GM15510 (cell line): ENCODE results near the gene APC2.

Experiments used
- POLR2A ChIP-seq: IDR thresholded peaks from 3 replicates; pipeline ENCODE4 v1.6.1; 2011; ENCODE audit warnings: borderline replicate concordance; ENCODE audit not compliant: insufficient read length; ENCODE audit errors: extremely low read depth

Gene APC2

DNA sequence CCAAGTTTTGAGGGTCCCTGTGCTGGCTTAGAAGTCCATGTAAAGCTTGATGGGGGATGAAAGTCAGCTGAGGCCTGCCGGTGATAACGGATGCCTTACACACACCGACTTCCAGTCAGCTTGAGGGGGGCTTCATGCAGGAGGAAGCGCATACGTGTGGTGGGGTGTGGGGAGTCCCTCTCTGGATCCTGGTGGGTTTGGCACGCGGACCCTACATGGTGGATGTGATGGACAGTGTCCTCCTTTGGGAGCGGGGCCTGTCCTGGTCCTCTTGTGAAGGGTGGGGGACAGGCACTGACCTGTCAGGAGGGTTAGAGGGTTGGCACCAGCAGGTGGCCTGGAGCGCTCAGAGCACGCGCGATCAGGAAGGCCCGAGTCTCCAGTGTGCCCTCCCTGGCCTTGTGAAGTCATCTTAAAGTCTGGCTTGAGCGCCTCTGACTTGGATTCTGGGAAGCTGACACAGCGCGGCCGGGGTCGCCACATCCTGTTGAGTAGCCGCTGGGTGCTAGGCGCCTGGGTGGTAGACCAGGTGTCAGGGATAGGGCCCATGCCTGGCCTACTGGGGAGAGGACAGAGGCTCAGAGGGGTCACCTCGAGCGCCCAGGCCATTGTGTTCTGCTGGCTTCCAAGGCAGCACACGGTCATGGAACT lies 39.7 kb upstream of the APC2 start:
- TF ChIP-seq POLR2A, result no peak

DNA sequence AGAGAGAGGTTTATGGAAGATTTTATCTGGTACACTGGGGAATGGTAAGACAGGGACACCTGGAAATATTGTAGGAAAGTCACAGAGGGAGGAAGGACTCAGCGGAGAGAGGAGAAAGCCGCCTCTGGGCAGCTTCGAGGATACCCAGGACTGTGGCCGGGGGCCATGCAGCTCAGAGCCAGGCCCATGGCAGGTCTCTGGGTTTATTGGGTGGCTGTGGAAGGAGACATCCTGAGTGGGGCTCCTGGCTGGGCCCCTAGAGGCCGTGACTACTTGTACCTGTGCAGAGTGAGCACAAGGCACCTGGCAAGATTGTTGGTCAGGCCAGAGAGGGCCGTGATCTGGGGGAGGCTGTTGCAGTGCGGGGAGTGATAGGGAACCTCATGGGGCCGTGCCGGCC lies 39.1 kb upstream of the APC2 start:
- no peak for TF ChIP-seq POLR2A

DNA sequence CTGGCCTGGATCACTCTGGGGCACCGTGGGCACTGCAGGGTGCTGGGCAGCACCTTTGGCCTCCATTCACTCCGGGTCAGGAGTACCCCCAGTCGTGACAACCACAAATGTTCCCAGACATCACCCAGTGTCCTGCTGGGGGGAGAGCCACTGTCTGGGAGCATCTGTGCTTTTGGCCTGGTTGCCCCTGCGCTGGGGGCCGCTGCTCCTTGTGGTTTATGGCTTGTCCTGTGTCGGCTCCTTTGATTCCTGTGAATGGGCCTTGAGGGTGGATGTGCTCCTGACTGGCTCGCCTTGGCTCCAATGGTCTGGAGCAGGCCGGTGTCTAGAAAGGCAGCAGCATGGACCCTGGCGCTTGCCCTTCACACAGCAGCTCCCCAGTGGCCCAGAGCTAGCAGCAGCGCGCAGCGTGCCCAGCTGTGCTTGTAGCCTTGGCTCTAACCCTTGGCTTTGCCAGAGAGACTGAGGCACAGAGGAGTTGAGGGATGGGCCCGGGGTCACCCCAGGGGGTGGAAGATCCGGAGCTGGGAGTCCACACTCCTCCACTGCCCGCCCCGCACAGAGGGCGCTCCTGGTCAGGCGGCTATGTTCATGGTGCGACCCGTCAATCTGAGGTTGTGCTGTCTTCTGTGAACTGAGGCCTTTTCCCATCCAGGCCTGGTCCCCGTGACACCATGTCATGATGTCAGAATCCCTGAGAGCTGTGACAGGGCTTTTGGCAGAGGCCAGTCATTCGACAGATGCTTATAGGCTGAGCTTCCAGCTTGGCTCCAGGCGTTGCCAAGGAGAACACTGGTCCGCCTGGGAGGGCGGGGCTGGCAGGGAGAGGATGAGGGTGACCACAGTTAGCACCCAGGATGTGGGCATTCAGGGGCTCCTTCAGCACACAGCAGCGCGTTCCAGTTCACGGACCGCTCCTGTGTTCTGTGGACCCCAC lies 38.4 kb upstream of the APC2 start:
- no peak for TF ChIP-seq POLR2A

DNA sequence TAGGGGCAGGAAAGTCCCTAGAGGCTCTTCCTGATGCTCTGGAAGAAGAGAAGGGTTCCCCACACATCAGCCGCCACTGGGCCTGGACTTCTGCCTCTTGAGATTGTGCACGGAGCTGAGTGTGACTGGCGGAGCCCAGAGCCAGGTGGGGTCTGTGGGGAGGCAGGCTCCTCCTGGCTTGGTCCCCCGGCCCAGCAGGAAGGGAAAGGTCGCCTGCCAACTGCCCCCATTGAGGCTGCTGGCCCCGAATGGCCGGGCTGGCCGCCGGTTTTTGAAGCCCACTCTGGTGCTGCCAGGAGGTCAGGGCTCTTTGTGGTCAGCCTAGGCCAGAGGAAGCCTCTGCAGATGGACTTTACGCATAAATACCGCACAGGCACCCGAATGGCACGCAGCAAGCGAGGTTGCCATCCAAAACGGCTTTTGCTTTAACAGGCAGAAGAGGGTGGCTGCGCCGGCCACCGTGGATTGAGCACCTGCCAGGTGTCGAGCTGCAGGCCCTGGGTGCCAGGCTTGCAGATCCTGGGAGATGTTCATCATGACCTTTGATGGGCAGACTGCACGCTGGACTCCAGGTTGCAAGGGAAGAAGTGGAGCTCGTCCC lies 37.5 kb upstream of the APC2 start:
- no peak for TF ChIP-seq POLR2A

DNA sequence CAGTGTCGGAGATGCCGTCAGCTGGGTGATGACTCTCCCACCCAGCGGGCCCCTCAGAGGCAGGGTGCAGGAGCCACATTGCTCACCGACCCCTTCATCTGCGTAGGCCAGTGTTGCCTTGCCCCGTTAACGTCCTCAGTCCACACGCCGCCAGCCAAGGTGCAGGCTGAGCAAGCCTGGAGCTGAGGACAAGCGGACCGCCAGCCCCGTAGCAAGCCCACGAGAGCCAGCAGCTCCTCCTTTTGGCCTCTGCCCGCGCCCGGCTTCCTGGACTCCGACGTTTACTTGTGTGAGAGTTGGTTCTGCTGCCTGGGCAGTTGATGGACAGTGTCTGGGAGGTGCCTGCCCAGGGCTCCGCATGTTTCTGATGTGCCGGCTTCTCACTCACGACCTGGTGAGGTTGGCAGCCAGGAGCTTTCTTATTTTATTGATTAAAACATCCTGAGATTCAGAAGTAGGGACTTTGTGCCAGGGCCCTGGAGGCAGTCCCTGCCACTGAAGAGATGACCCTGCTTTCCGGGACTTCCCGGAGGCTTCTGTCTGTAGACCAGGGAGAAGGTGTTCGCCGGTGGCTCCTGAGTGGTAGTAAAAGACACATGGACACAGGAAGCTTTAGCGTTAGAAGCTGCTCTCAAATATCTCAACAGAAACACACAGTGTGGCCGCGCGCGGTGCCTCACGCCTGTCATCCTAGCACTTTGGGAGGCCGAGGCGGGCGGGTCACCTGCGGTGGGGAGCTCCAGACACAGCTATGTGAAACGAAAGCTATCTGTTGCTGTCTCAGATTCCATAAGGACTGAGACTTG lies 36.7 kb upstream of the APC2 start:
- no peak for TF ChIP-seq POLR2A

DNA sequence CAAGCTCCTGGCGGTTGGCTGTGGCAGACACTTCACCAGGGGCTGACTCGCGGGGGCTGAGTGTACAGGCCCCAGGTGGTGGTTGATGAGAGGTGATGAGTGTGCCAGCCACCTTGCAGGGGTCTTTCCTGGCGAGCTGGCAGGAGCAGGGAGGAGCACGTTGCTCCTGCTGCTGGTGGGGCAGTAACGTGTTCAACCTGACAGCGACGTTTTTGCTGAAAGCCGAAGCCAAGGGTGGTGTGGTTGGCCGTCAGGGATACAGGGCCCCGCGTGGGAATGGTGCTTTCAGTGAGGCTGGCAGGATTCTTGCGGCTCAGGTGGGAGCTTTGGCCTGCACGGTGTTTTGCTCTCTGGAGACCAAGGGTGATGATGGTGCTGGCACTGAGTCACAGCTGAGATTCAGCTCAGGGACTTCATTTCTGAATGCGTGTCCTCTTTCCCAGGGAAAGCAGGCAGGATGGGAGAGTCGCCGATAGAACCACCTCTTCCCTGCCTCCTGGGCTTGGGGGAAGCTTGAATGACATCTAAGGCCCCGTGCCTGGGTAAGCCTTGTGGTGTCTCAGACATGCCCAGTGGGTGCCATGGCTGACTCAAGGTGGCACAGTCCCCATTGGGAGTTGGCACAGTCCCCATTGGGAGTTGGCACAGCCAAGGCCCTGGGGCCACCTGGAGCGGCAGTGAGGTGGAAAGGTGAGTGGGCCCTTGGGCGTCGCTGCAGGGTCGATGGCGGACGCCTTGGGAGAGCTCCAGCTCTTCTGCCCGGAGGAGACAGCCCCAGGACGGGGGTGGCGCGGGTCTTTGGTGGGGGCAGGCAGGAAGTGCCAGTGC lies 33.7 kb upstream of the APC2 start:
- TF ChIP-seq POLR2A, result no peak

DNA sequence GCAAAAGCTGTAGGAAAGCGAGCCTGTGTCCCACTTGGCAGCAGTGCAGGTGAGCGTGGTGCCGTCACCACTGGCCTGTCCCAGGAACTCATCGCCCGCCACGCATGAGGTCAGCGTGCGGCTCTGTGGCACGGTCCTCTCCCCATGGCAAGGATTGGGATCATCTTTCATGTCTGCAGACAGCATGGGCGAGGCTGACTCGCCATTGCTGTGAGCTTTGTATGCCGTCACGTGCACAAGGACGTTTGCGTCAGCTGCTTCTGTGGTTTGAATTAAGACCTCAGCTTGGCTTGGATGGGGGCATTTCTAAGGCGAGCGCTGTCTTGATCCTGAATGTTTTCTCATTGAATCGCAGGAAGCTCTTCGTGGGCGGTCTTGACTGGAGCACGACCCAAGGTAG lies 32.8 kb upstream of the APC2 start:
- TF ChIP-seq POLR2A, result no peak

DNA sequence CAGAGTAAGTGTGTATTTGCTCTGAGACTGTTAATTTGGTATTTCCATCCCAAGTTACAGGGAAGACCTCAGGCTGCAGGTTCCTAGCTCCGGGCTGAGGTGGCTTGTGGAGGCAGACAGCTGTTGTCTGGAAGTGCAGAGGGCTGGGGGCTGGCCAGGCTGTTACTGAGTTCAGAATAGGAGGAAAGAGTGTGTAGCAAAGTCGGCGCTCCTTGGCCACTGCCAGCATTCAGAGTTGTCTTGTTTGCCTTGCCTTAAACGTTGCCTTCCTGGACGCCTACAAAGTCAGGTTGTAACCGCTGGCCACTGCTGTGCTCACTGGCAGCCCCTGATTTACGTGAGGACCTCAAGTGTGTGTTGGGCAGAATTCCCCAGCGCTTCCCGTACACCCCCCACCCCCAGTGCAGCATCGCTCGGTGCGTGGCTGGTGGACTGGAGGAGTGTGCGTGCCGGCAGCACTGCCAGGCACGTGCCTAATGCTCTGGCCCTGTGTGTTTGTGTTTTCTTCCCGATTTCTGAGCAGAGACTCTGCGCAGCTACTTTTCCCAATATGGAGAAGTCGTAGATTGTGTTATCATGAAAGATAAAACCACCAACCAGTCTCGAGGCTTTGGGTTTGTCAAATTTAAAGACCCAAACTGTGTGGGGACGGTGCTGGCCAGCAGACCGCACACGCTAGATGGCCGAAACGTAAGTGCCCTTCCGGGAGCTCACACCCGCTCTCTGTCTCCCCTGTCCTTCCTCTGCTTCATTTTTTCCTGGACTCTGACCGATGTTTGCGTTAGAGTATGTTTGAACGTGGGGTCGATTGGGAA lies 32.0 kb upstream of the APC2 start:
- no peak for TF ChIP-seq POLR2A

DNA sequence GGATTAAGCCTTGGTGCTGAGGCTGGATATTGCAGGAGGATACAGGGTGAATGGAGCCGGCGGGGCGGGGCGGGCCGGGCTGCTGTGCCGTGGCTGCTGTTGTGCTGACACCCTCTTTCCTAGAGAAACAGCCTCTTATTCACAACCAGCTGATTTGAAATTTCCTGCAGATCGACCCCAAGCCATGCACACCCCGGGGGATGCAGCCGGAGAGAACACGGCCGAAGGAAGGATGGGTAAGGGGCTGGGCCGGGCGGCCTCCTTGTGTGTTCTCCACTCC lies 31.5 kb upstream of the APC2 start:
- TF ChIP-seq POLR2A, result no peak

DNA sequence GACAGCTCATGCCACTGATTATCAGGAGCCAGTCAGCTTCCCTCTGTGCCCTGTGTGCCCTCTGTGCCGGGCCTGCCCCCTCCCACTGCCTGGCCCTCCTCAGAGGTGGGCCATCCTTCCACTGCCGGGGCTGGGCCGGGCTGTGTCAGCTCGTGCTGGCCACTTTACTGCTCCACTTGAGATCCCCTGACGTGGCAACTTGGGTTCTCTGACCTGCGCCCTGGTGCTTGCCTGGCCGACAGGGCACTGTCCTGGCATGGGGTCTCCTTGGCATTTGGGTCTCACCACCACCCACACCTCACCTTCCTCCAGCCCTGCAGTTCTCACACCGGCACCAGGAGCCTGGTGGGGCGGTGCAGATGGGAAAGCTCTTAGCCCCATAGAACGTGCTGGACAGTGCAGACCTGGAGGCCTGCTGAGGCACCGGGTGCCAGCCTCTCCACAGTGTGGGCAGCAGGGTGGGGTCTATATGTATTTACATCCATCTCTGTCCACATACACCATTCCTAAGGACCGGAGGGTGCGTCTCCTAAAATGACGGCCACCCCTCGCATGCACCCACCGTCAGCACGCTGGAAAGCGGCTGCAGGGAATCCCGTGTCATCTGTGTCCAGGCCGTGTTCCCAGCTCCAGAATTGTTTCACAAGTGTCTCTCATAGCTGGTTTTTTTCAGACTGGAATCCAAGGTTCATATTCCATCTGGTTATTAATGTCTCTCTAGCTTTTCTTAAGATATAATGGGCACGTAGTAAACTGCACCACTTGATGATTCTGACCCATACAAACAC lies 30.8 kb upstream of the APC2 start:
- no peak for TF ChIP-seq POLR2A

DNA sequence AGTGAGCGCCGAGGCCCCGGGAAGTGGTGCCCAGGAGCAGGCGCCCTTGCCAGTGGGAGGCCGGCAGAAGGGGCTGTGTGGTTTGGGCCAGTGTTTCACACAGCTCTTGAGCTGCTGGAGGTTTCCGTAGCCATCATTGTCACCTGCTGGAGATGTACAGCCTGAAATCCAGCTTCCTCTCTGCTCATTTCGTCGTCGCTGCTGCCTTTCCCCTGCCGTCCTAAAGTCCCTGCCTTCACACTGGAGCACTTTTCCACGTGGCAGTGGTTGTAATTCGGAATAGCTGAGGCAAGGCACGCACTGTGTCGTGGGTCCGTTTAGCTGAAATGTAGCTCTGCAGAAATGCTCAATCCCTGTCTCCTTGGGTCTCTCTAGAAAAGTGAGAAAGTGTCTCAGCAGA lies 29.3 kb upstream of the APC2 start:
- no peak for TF ChIP-seq POLR2A

DNA sequence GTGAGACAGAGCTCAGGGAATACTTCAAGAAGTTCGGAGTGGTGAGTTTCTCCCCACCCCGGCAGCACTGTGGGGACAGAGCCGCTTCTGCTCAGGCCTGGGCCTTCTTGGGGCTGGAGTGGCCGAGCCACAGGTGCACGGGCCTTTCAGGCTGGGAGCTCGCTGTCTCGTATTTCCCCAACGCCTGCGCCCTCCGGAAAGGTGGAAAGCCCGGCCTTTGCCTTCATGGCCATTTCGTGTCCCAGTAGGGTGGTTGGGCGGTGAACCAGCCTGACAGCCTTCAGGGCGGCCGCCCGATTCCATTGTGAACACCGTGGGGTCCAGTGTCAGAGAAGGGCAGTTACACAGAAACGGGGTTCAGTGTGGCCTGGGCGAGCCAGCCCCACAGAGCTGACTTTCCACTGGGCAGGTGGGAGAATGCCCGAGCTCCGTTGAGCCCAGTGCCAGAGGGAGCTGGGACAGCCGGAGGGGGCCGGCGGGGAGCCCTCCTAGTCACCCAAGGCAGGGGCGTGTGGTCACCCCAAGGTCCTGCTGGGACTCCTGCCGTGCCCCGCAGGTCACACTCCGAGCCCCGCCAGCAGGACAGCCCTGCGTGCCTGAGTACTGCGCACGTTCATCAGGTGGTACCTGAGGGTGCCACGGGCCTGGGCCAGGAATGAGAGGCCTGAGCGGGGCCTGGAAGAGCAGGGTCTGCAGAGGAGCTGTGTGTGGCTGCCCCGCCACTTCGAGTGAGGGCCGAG lies 28.5 kb upstream of the APC2 start:
- no peak for TF ChIP-seq POLR2A
